ENCODE results near the gene SELENOS. TPM values are rescaled to one million over a fixed set of nuclear protein-coding genes. Genes with fewer than 3 reads are reported as not detected.

The SELENOS gene
- total and polyA plus RNA-seq, 8 donors: 37.4 to 184 (median 74.7) TPM

- Histone ChIP-seq H3K36me3 (peaks cover 0 to 34% (median 2%) of the 10 kb centered on the region in 4 donors), H3K27ac (no peak overlapping the region), H3K4me1 (no peaks in the 10 kb centered on the region), H3K9me3 (no peaks in the 10 kb centered on the region), H3K27me3 (peaks cover 0 to 9% (median 0%) of the 10 kb centered on the region in 3 donors), H3K4me3 (no peak overlapping the region)
- 82 to 93% (median 88%) methylated on average over 20 of the region's 20 CpGs for WGBS, 5 donors
- TF ChIP-seq POLR2AphosphoS5 (IDR thresholded peaks at IDR 0.05) (no peak), EP300 (IDR thresholded peaks at IDR 0.05) (no peak), POLR2A (IDR thresholded peaks at IDR 0.05) (no peak), CTCF (IDR thresholded peaks at IDR 0.05) (no peak)
- DNase-seq: no peak
- intact Hi-C loops (cut with DNase I; ENCODE audit: low total_unique reads): no loop called here
Measured at GRCh38 chr15:101318147-101318819, 41.0 kb upstream of the SELENOS start.

- Histone ChIP-seq H3K9me3 (no peaks in the 10 kb centered on the region), H3K4me3 (no peak overlapping the region), H3K27ac (no peak overlapping the region), H3K27me3 (peaks cover 0 to 1% (median 0%) of the 10 kb centered on the region in 3 donors), H3K36me3 (peaks cover 0 to 33% (median 2%) of the 10 kb centered on the region in 4 donors), H3K4me1 (no peaks in the 10 kb centered on the region)
- WGBS, 5 donors: 79 to 95% (median 90%) methylated on average over 6 of the region's 6 CpGs
- no peak for TF ChIP-seq EP300 (IDR thresholded peaks at IDR 0.05)
- TF ChIP-seq CTCF (IDR thresholded peaks at IDR 0.05): no peak
- no peak for DNase-seq
- intact Hi-C loops (cut with DNase I; ENCODE audit: low total_unique reads): no loop called here
Measured at GRCh38 chr15:101317336-101317872, 40.1 kb upstream of the SELENOS start.

GRCh38 chr15:101316529-101316928 is 39.2 kb upstream of the SELENOS start:
- Histone ChIP-seq H3K27ac (no peak overlapping the region), H3K36me3 (peaks cover 0 to 27% (median 2%) of the 10 kb centered on the region in 4 donors), H3K4me3 (no peak overlapping the region), H3K9me3 (no peaks in the 10 kb centered on the region), H3K27me3 (no peaks in the 10 kb centered on the region), H3K4me1 (no peaks in the 10 kb centered on the region)
- intact Hi-C loops (cut with DNase I; ENCODE audit: low total_unique reads): no loop called here
- 77 to 92% (median 88%) methylated on average over 5 of the region's 5 CpGs for WGBS, 5 donors
- TF ChIP-seq POLR2A (IDR thresholded peaks at IDR 0.05): no peak
- TF ChIP-seq EP300 (IDR thresholded peaks at IDR 0.05): no peak
- TF ChIP-seq CTCF (IDR thresholded peaks at IDR 0.05): no peak
- TF ChIP-seq POLR2AphosphoS5 (IDR thresholded peaks at IDR 0.05): no peak
- DNase-seq: no peak

GRCh38 chr15:101315736-101316135 is 38.5 kb upstream of the SELENOS start:
- Histone ChIP-seq H3K4me1 (no peaks in the 10 kb centered on the region), H3K27ac (no peak overlapping the region), H3K9me3 (no peaks in the 10 kb centered on the region), H3K36me3 (peaks cover 0 to 27% (median 2%) of the 10 kb centered on the region in 4 donors), H3K4me3 (no peak overlapping the region), H3K27me3 (no peaks in the 10 kb centered on the region)
- no peak for DNase-seq
- 88 to 93% (median 89%) methylated on average over 6 to 10 of the region's 10 CpGs for WGBS, 5 donors
- TF ChIP-seq POLR2AphosphoS5 (IDR thresholded peaks at IDR 0.05): no peak
- no peak for TF ChIP-seq POLR2A (IDR thresholded peaks at IDR 0.05)
- no peak for TF ChIP-seq EP300 (IDR thresholded peaks at IDR 0.05)
- no peak for TF ChIP-seq CTCF (IDR thresholded peaks at IDR 0.05)
- intact Hi-C loops (cut with DNase I; ENCODE audit: low total_unique reads): no loop called here
